GM23338 (cell line): ENCODE measurements around the gene SEMA5A.

ENCODE experiments used
- CTCF ChIP-seq, 2 experiments: fragments of 200-600 bp in 1 of 2; sonication (generic) in 1 of 2; conservative IDR thresholded peaks; 2 replicates each; pipeline versions ENCODE4 v1.5.1 to v1.6.1; 2016 to 2017; ENCODE audit warnings: antibody characterized with exemption in 2 of 2, low read depth in 2 of 2, mild to moderate bottlenecking in 2 of 2, moderate library complexity in 1 of 2
- EZH2 ChIP-seq: fragments of 200-600 bp; sonication (generic); IDR thresholded peaks from one replicate; pipeline ENCODE4 v1.8.0; 2017; ENCODE audit warnings: antibody characterized with exemption, mild to moderate bottlenecking, low read depth; ENCODE audit not compliant: unreplicated experiment
- EZH2phosphoT487 ChIP-seq: fragments of 200-600 bp; sonication (generic); IDR thresholded peaks from one replicate; pipeline ENCODE4 v1.8.1; 2018; ENCODE audit warnings: antibody characterized with exemption; ENCODE audit not compliant: unreplicated experiment
- JUNB ChIP-seq: IDR thresholded peaks from one replicate; pipeline ENCODE4 v1.6.1; 2016; ENCODE audit warnings: antibody characterized with exemption; ENCODE audit not compliant: unreplicated experiment
- NANOG ChIP-seq: IDR thresholded peaks from 2 replicates; pipeline ENCODE4 v1.6.1; 2016; ENCODE audit warnings: antibody characterized with exemption, borderline replicate concordance
- REST ChIP-seq: IDR thresholded peaks from one replicate; pipeline ENCODE4 v1.6.1; 2018; ENCODE audit warnings: antibody characterized with exemption; ENCODE audit not compliant: unreplicated experiment
- ZNF331 ChIP-seq: fragments of 250-450 bp; sonication (Bioruptor Pico); IDR thresholded peaks from 2 replicates; pipeline ENCODE4 v1.5.0; 2020; ENCODE audit warnings: low read depth, mild to moderate bottlenecking, moderate library complexity

- no peak for TF ChIP-seq CTCF (conservative IDR thresholded peaks at IDR 0.05; ENCODE audit: low read depth in 2 of 2)
- TF ChIP-seq NANOG: no peak
- no peak for TF ChIP-seq JUNB
- no peak for TF ChIP-seq REST
- TF ChIP-seq EZH2: no peak
- no peak for TF ChIP-seq EZH2phosphoT487
- no peak for TF ChIP-seq ZNF331 (CRISPR knock-in tag)
These were observed 315.5 kb downstream of the SEMA5A start for GRCh38 chr5:9230355-9230754.
